ENCODE measurements around the gene NCAPG2. TPM values are rescaled to one million over a fixed set of nuclear protein-coding genes. Genes with fewer than 3 reads are reported as not detected.

NCAPG2 gene
- total RNA-seq, 4 donors from 2014 or later: 4.2 to 6.2 (median 4.4) TPM

DNA sequence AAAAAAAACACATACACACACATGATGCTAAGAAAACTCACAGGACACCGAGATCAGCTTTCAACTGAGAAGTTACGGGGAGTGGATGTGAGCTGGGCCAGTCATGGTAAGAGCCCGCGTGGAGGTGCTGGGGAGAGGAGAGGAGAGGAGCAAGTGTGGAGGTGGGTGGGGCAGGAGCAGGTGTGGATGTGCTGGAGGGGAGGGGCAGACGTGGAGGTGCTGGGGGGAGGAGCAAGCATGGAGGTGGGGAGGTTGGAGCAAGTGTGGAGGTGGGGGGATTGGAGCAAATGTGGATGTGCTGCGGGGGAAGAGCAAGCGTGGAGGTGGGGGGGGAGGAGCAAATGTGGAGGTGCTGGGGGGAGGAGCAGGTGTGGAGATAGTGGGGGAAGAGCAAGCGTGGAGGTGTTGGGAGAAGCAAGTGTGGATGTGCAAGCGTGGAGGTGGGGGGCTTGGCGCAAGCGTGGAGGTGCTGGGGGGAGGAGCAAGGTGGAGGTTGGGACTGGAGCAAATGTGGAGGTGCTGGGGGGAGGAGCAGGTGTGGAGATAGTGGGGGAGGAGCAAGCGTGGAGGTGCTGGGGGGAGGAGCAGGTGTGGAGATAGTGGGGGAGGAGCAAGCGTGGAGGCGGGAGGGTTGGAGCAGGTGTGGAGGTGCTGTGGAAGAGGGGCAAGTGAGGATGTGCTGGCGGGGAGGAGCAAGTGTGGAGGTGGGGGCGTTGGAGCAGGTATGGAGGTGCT lies 24.5 kb upstream of the NCAPG2 start:
- Histone ChIP-seq H3K36me3 (peaks cover 5 to 46% (median 39%) of the 10 kb centered on the region in 4 donors), H3K4me1 (peaks cover 0 to 21% (median 5%) of the 10 kb centered on the region in 4 donors), H3K27me3 (no peaks in the 10 kb centered on the region), H3K4me3 (no peak overlapping the region), H3K9me3 (no peaks in the 10 kb centered on the region), H3K27ac (replicated peaks in 1 of 4) (no peak overlapping the region)
- WGBS: 88% methylated on average over 16 of the region's 16 CpGs
- TF ChIP-seq POLR2AphosphoS5 (IDR thresholded peaks at IDR 0.05) (no peak), POLR2A (IDR thresholded peaks at IDR 0.05; ENCODE audit: low read depth) (no peak), EP300 (IDR thresholded peaks at IDR 0.05) (no peak)
- TF ChIP-seq, protein P1, sequence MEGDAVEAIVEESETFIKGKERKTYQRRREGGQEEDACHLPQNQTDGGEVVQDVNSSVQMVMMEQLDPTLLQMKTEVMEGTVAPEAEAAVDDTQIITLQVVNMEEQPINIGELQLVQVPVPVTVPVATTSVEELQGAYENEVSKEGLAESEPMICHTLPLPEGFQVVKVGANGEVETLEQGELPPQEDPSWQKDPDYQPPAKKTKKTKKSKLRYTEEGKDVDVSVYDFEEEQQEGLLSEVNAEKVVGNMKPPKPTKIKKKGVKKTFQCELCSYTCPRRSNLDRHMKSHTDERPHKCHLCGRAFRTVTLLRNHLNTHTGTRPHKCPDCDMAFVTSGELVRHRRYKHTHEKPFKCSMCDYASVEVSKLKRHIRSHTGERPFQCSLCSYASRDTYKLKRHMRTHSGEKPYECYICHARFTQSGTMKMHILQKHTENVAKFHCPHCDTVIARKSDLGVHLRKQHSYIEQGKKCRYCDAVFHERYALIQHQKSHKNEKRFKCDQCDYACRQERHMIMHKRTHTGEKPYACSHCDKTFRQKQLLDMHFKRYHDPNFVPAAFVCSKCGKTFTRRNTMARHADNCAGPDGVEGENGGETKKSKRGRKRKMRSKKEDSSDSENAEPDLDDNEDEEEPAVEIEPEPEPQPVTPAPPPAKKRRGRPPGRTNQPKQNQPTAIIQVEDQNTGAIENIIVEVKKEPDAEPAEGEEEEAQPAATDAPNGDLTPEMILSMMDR (IDR thresholded peaks at IDR 0.05): no peak
- DNase-seq (ENCODE audit: extremely low spot score): no peak
- intact Hi-C loops (cut with DNase I): no loop called here

DNA sequence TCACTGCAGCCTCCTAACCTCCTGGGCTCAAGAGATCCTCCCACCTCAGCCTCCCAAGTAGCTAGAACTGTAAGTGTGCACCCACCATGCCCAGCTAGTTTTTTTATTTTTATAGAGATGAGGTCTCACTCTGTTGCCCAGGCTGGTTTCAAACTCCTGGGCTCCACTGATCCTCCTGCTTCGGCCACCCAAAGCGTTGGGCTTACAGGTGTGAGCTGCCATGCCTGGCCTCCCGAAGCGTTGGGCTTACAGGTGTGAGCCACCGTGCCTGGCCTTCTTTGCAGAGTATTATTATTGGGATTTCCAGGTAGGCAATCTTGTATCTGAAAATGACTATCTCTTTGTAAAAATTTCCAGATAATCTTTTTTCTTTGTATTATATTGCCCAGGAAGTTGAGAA lies 23.1 kb upstream of the NCAPG2 start:
- Histone ChIP-seq H3K36me3 (peaks cover 0 to 33% (median 29%) of the 10 kb centered on the region in 4 donors), H3K4me1 (peaks cover 0 to 16% (median 3%) of the 10 kb centered on the region in 4 donors), H3K27me3 (no peaks in the 10 kb centered on the region), H3K4me3 (no peak overlapping the region), H3K27ac (replicated peaks in 1 of 4) (no peak overlapping the region), H3K9me3 (no peaks in the 10 kb centered on the region)
- TF ChIP-seq, protein P1 (IDR thresholded peaks at IDR 0.05): no peak
- TF ChIP-seq POLR2AphosphoS5 (IDR thresholded peaks at IDR 0.05): no peak
- no peak for TF ChIP-seq POLR2A (IDR thresholded peaks at IDR 0.05; ENCODE audit: low read depth)
- TF ChIP-seq EP300 (IDR thresholded peaks at IDR 0.05): no peak
- DNase-seq (ENCODE audit: extremely low spot score): no peak
- WGBS: 99% methylated on average over 5 of the region's 5 CpGs
- intact Hi-C loops (cut with DNase I): no loop called here

DNA sequence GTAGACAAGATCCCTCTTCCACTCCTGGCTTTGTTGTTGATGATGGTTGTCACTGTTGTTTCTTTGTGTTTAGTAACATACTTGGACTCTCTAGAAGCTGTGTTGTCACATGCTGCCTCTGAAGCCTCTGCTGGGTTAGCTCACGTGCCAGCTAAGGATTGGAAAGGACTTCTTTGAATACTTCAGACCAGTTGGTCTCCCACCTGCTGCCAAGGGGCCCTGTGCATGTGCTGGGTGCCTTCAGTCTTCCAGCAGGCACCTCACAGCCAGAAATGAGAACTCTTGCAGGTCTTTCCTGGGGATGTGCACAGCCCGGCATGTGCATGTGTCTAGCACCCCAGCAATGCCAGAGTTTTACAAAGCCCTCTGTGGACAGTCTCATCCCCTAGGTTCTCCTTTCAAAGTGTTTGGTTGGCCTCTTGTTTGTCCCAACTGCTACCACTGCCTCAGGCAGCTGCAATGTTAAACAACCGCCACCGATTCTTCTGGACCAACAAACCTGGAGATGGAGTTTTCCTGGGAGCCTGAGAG lies 21.7 kb upstream of the NCAPG2 start:
- Histone ChIP-seq H3K4me1 (peaks cover 0 to 11% (median 2%) of the 10 kb centered on the region in 4 donors), H3K36me3 (peaks cover 0 to 19% (median 17%) of the 10 kb centered on the region in 4 donors), H3K27me3 (no peaks in the 10 kb centered on the region), H3K9me3 (no peaks in the 10 kb centered on the region), H3K27ac (replicated peaks in 1 of 4) (no peak overlapping the region), H3K4me3 (no peak overlapping the region)
- no peak for TF ChIP-seq POLR2AphosphoS5 (IDR thresholded peaks at IDR 0.05)
- no peak for TF ChIP-seq POLR2A (IDR thresholded peaks at IDR 0.05; ENCODE audit: low read depth)
- no peak for TF ChIP-seq EP300 (IDR thresholded peaks at IDR 0.05)
- TF ChIP-seq, protein P1 (IDR thresholded peaks at IDR 0.05): no peak
- no peak for DNase-seq (ENCODE audit: extremely low spot score)
- WGBS: 80% methylated on average over 4 of the region's 4 CpGs
- intact Hi-C loops (cut with DNase I): no loop called here

DNA sequence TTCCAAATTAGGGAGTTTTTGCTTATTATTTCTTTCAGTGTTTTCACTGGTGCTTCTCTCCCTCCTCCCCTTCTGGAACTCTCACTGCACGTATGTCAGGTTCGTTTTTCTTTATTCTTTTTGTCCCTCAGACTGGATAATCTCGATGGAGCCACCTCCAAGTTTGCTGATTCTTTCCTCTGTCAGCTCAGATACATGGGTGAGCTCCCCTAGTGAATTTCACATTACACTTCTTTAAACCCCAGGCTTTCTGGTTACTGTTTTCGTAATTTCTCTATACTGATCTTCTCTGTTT lies 20.8 kb upstream of the NCAPG2 start:
- WGBS: 70% methylated on average over 4 of the region's 4 CpGs
- H3K9me3 ChIP-seq: no peaks in the 10 kb centered on the region
- H3K27me3 ChIP-seq: no peaks in the 10 kb centered on the region
- H3K4me1 ChIP-seq: peaks cover 0 to 2% (median 0%) of the 10 kb centered on the region in 4 donors
- no peak for DNase-seq (ENCODE audit: extremely low spot score)
- H3K36me3 ChIP-seq: peaks cover 0 to 10% (median 9%) of the 10 kb centered on the region in 4 donors
- TF ChIP-seq, protein P1 (IDR thresholded peaks at IDR 0.05): no peak
- TF ChIP-seq POLR2A (IDR thresholded peaks at IDR 0.05; ENCODE audit: low read depth) (no peak), EP300 (IDR thresholded peaks at IDR 0.05) (no peak), POLR2AphosphoS5 (IDR thresholded peaks at IDR 0.05) (no peak)
- intact Hi-C loops (cut with DNase I): no loop called here
- no peak overlapping the region for H3K4me3 ChIP-seq
- no peak overlapping the region for H3K27ac ChIP-seq (replicated peaks in 1 of 4)
